Effector memory CD8-positive, alpha-beta T cell (primary cell): Measurements from ENCODE around the gene VPS26B.
A peak's percentile ranks its signal among the peaks of the same experiment; 100 is the strongest.
"Not testable (repeated sequence)": the region's sequence is repeated elsewhere in the genome, so short reads cannot be mapped to it uniquely, and the experiment has no call there.

Experiments used
- ATAC-seq: fragments of 150-1000 bp; cut with Tn5 transposase; replicated peaks from 2 replicates; pipeline ENCODE4 v1.10.0; 2021; ENCODE audit warnings: mild to moderate bottlenecking, moderate library complexity
- DNase-seq, 3 experiments: peaks; one replicate each; pipeline ENCODE4 v3.0.0; 2021
- H3K27ac Mint-ChIP-seq, 2 donors: one replicate each; pipeline ENCODE4 v1.8.0; 2022; ENCODE audit warnings: mild to moderate bottlenecking in 2 of 2, mixed read lengths in 2 of 2, moderate library complexity in 2 of 2
- H3K27me3 Mint-ChIP-seq, 2 donors: one replicate each; pipeline ENCODE4 v1.8.0; 2022; ENCODE audit warnings: mixed read lengths in 2 of 2
- H3K36me3 Mint-ChIP-seq: one replicate; pipeline ENCODE4 v1.8.0; 2022; ENCODE audit warnings: mild to moderate bottlenecking, moderate library complexity, mixed read lengths; ENCODE audit not compliant: insufficient read depth
- H3K4me1 Mint-ChIP-seq, 2 donors: one replicate each; pipeline ENCODE4 v1.8.0; 2022; ENCODE audit warnings: low read depth in 2 of 2, mixed read lengths in 2 of 2
- H3K4me3 Mint-ChIP-seq, 2 donors: one replicate each; pipeline ENCODE4 v1.8.0; 2022; ENCODE audit warnings: mild to moderate bottlenecking in 2 of 2, mixed read lengths in 2 of 2, moderate library complexity in 2 of 2
- H3K9me3 Mint-ChIP-seq, 2 donors: one replicate each; pipeline ENCODE4 v1.8.0; 2022; ENCODE audit warnings: mixed read lengths in 2 of 2

VPS26B gene

GRCh38 chr11:134271978-134272377, 47.5 kb downstream of the VPS26B start:
- Mint-ChIP-seq H3K4me3 (no peak overlapping the region), H3K36me3 (peaks cover 6% of the 10 kb centered on the region), H3K4me1 (peaks cover 28 to 38% of the 10 kb centered on the region in 2 donors), H3K27me3 (peaks cover 0 to 18% of the 10 kb centered on the region in 2 donors), H3K27ac (no peak overlapping the region), H3K9me3 (no peaks in the 10 kb centered on the region)
- ATAC-seq, result no peak
- DNase-seq, result no peak

- DNase-seq, result no peak
- no peak for ATAC-seq
- H3K4me1 Mint-ChIP-seq, result peaks cover 31 to 41% of the 10 kb centered on the region in 2 donors
- peaks cover 0 to 25% of the 10 kb centered on the region in 2 donors for H3K27me3 Mint-ChIP-seq
- peaks cover 6% of the 10 kb centered on the region for H3K36me3 Mint-ChIP-seq
- H3K4me3 Mint-ChIP-seq, result no peak overlapping the region
- H3K9me3 Mint-ChIP-seq, result no peaks in the 10 kb centered on the region
- no peak overlapping the region for H3K27ac Mint-ChIP-seq
Measured at GRCh38 chr11:134272381-134273316, 48.2 kb downstream of the VPS26B start.

GRCh38 chr11:134273317-134273712, 48.8 kb downstream of the VPS26B start:
- DNase-seq (no peak), ATAC-seq (no peak)
- H3K36me3 Mint-ChIP-seq, result peaks cover 6% of the 10 kb centered on the region
- no peaks in the 10 kb centered on the region for H3K9me3 Mint-ChIP-seq
- no peak overlapping the region for H3K4me3 Mint-ChIP-seq
- H3K27me3 Mint-ChIP-seq, result peaks cover 0 to 25% of the 10 kb centered on the region in 2 donors
- no peak overlapping the region for H3K27ac Mint-ChIP-seq
- H3K4me1 Mint-ChIP-seq, result peaks cover 31 to 38% of the 10 kb centered on the region in 2 donors

GRCh38 chr11:134275188-134275533, 50.7 kb downstream of the VPS26B start:
- H3K27ac Mint-ChIP-seq, result peak overlapping the region; percentile 76 to 77
- ATAC-seq, result no peak
- H3K9me3 Mint-ChIP-seq, result no peaks in the 10 kb centered on the region

GRCh38 chr11:134275534-134276395, 51.3 kb downstream of the VPS26B start, which contains the start of gene GLB1L3:
Gene GLB1L3, plus strand, starts transcription at chr11:134276379. Its CDS starts 362 bp downstream, at chr11:134276741.
- Mint-ChIP-seq H3K9me3 (no peaks in the 10 kb centered on the region), H3K4me1 (peaks cover 18 to 24% of the 10 kb centered on the region in 2 donors), H3K27ac (peak within 1 kb of the TSS; percentile 76 to 77), H3K36me3 (no peaks in the 10 kb centered on the region), H3K27me3 (peaks cover 0 to 31% of the 10 kb centered on the region in 2 donors), H3K4me3 (peak within 1 kb of the TSS; percentile 95 to 96)
- DNase-seq (peak; percentile 71 to 77 (median 75)), ATAC-seq (peak; percentile 93)

More at GRCh38 chr11:134275188-134275533, 50.7 kb downstream of the VPS26B start:
- Mint-ChIP-seq H3K4me3 (peak overlapping the region; percentile 95 to 96), H3K36me3 (peaks cover 4% of the 10 kb centered on the region), H3K4me1 (peaks cover 24 to 30% of the 10 kb centered on the region in 2 donors), H3K27me3 (peaks cover 0 to 25% of the 10 kb centered on the region in 2 donors)
- DNase-seq, result no peak

- H3K27ac Mint-ChIP-seq, result peak overlapping the region; percentile 76 to 77
Measured at GRCh38 chr11:134276396-134277182, 52.1 kb downstream of the VPS26B start.

GRCh38 chr11:134277183-134278001, 52.9 kb downstream of the VPS26B start:
- Mint-ChIP-seq H3K9me3 (no peaks in the 10 kb centered on the region), H3K27me3 (peaks cover 0 to 20% of the 10 kb centered on the region in 2 donors), H3K36me3 (no peaks in the 10 kb centered on the region), H3K4me1 (peaks cover 10 to 22% of the 10 kb centered on the region in 2 donors), H3K4me3 (peak overlapping the region; percentile 81 to 85), H3K27ac (peak overlapping the region in 1 of 2 donors; percentile 54)
- DNase-seq (no peak), ATAC-seq (no peak)

More at GRCh38 chr11:134276396-134277182, 52.1 kb downstream of the VPS26B start:
- H3K27me3 Mint-ChIP-seq, result peaks cover 0 to 26% of the 10 kb centered on the region in 2 donors
- peaks cover 10 to 22% of the 10 kb centered on the region in 2 donors for H3K4me1 Mint-ChIP-seq
- H3K36me3 Mint-ChIP-seq, result no peaks in the 10 kb centered on the region
- peak; percentile 11 for ATAC-seq
- no peaks in the 10 kb centered on the region for H3K9me3 Mint-ChIP-seq
- peak overlapping the region; percentile 95 to 96 for H3K4me3 Mint-ChIP-seq
- DNase-seq, result no peak

- Mint-ChIP-seq H3K36me3 (no peaks in the 10 kb centered on the region), H3K4me3 (no peak overlapping the region), H3K27me3 (peaks cover 0 to 16% of the 10 kb centered on the region in 2 donors), H3K27ac (no peak overlapping the region), H3K4me1 (peaks cover 10 to 17% of the 10 kb centered on the region in 2 donors), H3K9me3 (no peaks in the 10 kb centered on the region)
- no peak for ATAC-seq
- no peak for DNase-seq
Measured at GRCh38 chr11:134278356-134278755, 53.9 kb downstream of the VPS26B start.

GRCh38 chr11:134281635-134282034, 57.2 kb downstream of the VPS26B start:
- ATAC-seq, H3K4me3 Mint-ChIP-seq, DNase-seq, H3K36me3 Mint-ChIP-seq, H3K4me1 Mint-ChIP-seq, H3K9me3 Mint-ChIP-seq, H3K27ac Mint-ChIP-seq: not testable (repeated sequence)
- peaks cover 0 to 35% of the 10 kb centered on the region in 2 donors for H3K27me3 Mint-ChIP-seq

- no peak overlapping the region for H3K4me3 Mint-ChIP-seq
- H3K9me3 Mint-ChIP-seq, result no peaks in the 10 kb centered on the region
- no peak overlapping the region for H3K27ac Mint-ChIP-seq
- no peaks in the 10 kb centered on the region for H3K36me3 Mint-ChIP-seq
- H3K4me1 Mint-ChIP-seq, result peaks cover 0 to under 1% of the 10 kb centered on the region in 2 donors
- DNase-seq, result no peak
- H3K27me3 Mint-ChIP-seq, result peaks cover 0 to 30% of the 10 kb centered on the region in 2 donors
- no peak for ATAC-seq
Measured at GRCh38 chr11:134282121-134283045, 57.9 kb downstream of the VPS26B start.

- Mint-ChIP-seq H3K27me3 (peaks cover 0 to 36% of the 10 kb centered on the region in 2 donors), H3K4me1 (no peaks in the 10 kb centered on the region), H3K36me3 (no peaks in the 10 kb centered on the region), H3K27ac (no peak overlapping the region), H3K9me3 (no peaks in the 10 kb centered on the region), H3K4me3 (no peak overlapping the region)
- DNase-seq (no peak), ATAC-seq (no peak)
Measured at GRCh38 chr11:134283461-134284230, 59.2 kb downstream of the VPS26B start.
